K562 (cell line): ENCODE data around the gene PRKAG2. TPM values are rescaled to one million over a fixed set of nuclear protein-coding genes. Genes with fewer than 3 reads are reported as not detected.

Experiments used
- CHD1 ChIP-seq: fragments of 200-600 bp; sonication (generic); IDR thresholded peaks from one replicate; pipeline ENCODE4 v1.6.1; 2012; ENCODE audit warnings: mild to moderate bottlenecking, moderate library complexity, low read length, inconsistent platforms
- E2F3 ChIP-seq: fragments of 250-450 bp; sonication (Bioruptor Pico); IDR thresholded peaks from 2 replicates; pipeline ENCODE4 v1.4.0; 2020; ENCODE audit warnings: mild to moderate bottlenecking
- IRF2 ChIP-seq: sonication (generic); formaldehyde crosslinking; IDR thresholded peaks from 2 replicates; pipeline ENCODE4 v1.8.1; 2022; ENCODE audit warnings: mild to moderate bottlenecking, missing genetic modification reagents
- RHOXF2B ChIP-seq: fragments of 250-450 bp; sonication (Bioruptor Pico); conservative IDR thresholded peaks from 2 replicates; pipeline ENCODE4 v1.5.1; 2021
- SAFB ChIP-seq: fragments of 200-400 bp; formaldehyde crosslinking; IDR thresholded peaks from 2 replicates; pipeline ENCODE4 v1.6.1; 2017; ENCODE audit warnings: low read depth, low read length, borderline replicate concordance
- SMARCA4 ChIP-seq: fragments of 450-650 bp; IDR thresholded peaks from 2 replicates; pipeline ENCODE4 v1.6.1; 2016
- SMARCE1 ChIP-seq: fragments of 450-650 bp; IDR thresholded peaks from 2 replicates; pipeline ENCODE4 v1.7.1; 2016; ENCODE audit warnings: mild to moderate bottlenecking
- ZNF316 ChIP-seq: fragments of 450-650 bp; IDR thresholded peaks from 2 replicates; pipeline ENCODE4 v1.6.1; 2016
- polyA plus RNA-seq, 8 experiments: library from polyadenylated mRNA; depleted of rRNA in 4 of 8; stranded (reverse) in 5 of 8; unstranded in 3 of 8; fragments of >200 nt; fragmentation: Nextera tagmentation in 2 of 8; fragmentation: Illumina TruSeq in 1 of 8; extraction: Ambion mirVana in 2 of 8; extraction: Trizol in 1 of 8; gene quantifications; 2 replicates each; pipeline versions ENCODE4 v1.2.1 to v1.2.3, GENCODE V29; 2011 to 2014; ENCODE audit warnings: inconsistent platforms in 1 of 8, missing spikeins in 1 of 8
- total RNA-seq, 7 experiments: library from RNA; depleted of rRNA in 6 of 7; stranded (reverse); fragments of >200 nt in 6 of 7; fragmentation: Illumina TruSeq in 2 of 7; extraction: Trizol in 2 of 7; gene quantifications; 2 replicates each; pipeline versions ENCODE4 v1.2.1 to v1.2.3, GENCODE V29; 2011 to 2021; ENCODE audit warnings: low replicate concordance in 1 of 7
- TF ChIP-seq, protein P1 (sequence below): fragments of 450-650 bp; IDR thresholded peaks from 2 replicates; pipeline ENCODE4 v1.6.1; 2016; ENCODE audit warnings: mild to moderate bottlenecking, moderate library complexity
- TF ChIP-seq, protein P2 (sequence below), 3 experiments: IDR thresholded peaks in 2 of 3; conservative IDR thresholded peaks in 1 of 3; 2 replicates each; pipeline ENCODE4 v1.5.1; 2011 to 2012; ENCODE audit warnings: low read length in 3 of 3, mild to moderate bottlenecking in 3 of 3, control low read depth in 2 of 3, improper control_type of control experiment in 1 of 3, inconsistent platforms in 1 of 3, low read depth in 1 of 3, mixed read lengths in 1 of 3, moderate library complexity in 1 of 3; ENCODE audit not compliant: insufficient read depth in 2 of 3
- TF ChIP-seq, protein P3 (sequence below): fragments of 250-450 bp; sonication (Bioruptor Pico); IDR thresholded peaks from 2 replicates; pipeline ENCODE4 v1.8.0; 2021; ENCODE audit warnings: borderline replicate concordance, mild to moderate bottlenecking, moderate library complexity; ENCODE audit not compliant: poor library complexity, severe bottlenecking
- TF ChIP-seq, protein P4 (sequence below): fragments of 250-450 bp; sonication (Bioruptor Pico); IDR thresholded peaks from 2 replicates; pipeline ENCODE4 v1.9.0; 2021; ENCODE audit warnings: mild to moderate bottlenecking, inconsistent platforms

PRKAG2 gene
- total and polyA plus RNA-seq, 9 of the 15 experiments (the other 6 are each of a cell fraction or from before 2014, with no cell fraction given) = 0.99 to 5.6 (median 3.3) TPM

DNA sequence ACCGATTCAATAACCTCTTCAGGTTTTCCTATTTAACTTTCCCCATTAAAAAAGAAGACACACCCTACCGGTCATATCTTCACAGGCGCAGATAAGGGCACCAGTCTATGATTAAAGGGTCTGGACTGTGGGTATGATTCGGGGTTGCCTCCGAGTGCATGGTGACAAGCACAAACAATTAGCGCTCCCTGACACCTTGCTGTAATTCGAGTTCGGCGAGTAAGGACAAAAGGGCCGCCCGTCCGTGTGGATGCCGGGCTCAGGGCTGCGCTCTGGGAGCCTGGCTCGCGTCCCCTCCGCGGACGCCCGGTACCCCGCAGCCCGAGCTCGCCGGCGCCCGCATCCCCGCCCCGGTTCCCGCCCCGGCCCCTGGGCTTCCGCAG, 245.4 kb downstream of the PRKAG2 start (continued):
- TF ChIP-seq, protein P1, sequence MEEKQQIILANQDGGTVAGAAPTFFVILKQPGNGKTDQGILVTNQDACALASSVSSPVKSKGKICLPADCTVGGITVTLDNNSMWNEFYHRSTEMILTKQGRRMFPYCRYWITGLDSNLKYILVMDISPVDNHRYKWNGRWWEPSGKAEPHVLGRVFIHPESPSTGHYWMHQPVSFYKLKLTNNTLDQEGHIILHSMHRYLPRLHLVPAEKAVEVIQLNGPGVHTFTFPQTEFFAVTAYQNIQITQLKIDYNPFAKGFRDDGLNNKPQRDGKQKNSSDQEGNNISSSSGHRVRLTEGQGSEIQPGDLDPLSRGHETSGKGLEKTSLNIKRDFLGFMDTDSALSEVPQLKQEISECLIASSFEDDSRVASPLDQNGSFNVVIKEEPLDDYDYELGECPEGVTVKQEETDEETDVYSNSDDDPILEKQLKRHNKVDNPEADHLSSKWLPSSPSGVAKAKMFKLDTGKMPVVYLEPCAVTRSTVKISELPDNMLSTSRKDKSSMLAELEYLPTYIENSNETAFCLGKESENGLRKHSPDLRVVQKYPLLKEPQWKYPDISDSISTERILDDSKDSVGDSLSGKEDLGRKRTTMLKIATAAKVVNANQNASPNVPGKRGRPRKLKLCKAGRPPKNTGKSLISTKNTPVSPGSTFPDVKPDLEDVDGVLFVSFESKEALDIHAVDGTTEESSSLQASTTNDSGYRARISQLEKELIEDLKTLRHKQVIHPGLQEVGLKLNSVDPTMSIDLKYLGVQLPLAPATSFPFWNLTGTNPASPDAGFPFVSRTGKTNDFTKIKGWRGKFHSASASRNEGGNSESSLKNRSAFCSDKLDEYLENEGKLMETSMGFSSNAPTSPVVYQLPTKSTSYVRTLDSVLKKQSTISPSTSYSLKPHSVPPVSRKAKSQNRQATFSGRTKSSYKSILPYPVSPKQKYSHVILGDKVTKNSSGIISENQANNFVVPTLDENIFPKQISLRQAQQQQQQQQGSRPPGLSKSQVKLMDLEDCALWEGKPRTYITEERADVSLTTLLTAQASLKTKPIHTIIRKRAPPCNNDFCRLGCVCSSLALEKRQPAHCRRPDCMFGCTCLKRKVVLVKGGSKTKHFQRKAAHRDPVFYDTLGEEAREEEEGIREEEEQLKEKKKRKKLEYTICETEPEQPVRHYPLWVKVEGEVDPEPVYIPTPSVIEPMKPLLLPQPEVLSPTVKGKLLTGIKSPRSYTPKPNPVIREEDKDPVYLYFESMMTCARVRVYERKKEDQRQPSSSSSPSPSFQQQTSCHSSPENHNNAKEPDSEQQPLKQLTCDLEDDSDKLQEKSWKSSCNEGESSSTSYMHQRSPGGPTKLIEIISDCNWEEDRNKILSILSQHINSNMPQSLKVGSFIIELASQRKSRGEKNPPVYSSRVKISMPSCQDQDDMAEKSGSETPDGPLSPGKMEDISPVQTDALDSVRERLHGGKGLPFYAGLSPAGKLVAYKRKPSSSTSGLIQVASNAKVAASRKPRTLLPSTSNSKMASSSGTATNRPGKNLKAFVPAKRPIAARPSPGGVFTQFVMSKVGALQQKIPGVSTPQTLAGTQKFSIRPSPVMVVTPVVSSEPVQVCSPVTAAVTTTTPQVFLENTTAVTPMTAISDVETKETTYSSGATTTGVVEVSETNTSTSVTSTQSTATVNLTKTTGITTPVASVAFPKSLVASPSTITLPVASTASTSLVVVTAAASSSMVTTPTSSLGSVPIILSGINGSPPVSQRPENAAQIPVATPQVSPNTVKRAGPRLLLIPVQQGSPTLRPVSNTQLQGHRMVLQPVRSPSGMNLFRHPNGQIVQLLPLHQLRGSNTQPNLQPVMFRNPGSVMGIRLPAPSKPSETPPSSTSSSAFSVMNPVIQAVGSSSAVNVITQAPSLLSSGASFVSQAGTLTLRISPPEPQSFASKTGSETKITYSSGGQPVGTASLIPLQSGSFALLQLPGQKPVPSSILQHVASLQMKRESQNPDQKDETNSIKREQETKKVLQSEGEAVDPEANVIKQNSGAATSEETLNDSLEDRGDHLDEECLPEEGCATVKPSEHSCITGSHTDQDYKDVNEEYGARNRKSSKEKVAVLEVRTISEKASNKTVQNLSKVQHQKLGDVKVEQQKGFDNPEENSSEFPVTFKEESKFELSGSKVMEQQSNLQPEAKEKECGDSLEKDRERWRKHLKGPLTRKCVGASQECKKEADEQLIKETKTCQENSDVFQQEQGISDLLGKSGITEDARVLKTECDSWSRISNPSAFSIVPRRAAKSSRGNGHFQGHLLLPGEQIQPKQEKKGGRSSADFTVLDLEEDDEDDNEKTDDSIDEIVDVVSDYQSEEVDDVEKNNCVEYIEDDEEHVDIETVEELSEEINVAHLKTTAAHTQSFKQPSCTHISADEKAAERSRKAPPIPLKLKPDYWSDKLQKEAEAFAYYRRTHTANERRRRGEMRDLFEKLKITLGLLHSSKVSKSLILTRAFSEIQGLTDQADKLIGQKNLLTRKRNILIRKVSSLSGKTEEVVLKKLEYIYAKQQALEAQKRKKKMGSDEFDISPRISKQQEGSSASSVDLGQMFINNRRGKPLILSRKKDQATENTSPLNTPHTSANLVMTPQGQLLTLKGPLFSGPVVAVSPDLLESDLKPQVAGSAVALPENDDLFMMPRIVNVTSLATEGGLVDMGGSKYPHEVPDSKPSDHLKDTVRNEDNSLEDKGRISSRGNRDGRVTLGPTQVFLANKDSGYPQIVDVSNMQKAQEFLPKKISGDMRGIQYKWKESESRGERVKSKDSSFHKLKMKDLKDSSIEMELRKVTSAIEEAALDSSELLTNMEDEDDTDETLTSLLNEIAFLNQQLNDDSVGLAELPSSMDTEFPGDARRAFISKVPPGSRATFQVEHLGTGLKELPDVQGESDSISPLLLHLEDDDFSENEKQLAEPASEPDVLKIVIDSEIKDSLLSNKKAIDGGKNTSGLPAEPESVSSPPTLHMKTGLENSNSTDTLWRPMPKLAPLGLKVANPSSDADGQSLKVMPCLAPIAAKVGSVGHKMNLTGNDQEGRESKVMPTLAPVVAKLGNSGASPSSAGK = no peak
- 0 out of 2 replicates have a peak, but pooled peaks have one; percentile 42 for TF ChIP-seq SMARCE1
- TF ChIP-seq IRF2 = no peak
- TF ChIP-seq, protein P2, sequence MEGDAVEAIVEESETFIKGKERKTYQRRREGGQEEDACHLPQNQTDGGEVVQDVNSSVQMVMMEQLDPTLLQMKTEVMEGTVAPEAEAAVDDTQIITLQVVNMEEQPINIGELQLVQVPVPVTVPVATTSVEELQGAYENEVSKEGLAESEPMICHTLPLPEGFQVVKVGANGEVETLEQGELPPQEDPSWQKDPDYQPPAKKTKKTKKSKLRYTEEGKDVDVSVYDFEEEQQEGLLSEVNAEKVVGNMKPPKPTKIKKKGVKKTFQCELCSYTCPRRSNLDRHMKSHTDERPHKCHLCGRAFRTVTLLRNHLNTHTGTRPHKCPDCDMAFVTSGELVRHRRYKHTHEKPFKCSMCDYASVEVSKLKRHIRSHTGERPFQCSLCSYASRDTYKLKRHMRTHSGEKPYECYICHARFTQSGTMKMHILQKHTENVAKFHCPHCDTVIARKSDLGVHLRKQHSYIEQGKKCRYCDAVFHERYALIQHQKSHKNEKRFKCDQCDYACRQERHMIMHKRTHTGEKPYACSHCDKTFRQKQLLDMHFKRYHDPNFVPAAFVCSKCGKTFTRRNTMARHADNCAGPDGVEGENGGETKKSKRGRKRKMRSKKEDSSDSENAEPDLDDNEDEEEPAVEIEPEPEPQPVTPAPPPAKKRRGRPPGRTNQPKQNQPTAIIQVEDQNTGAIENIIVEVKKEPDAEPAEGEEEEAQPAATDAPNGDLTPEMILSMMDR (IDR thresholded peaks at IDR 0.05 in 2 of 3, conservative IDR thresholded peaks at IDR 0.05 in 1 of 3; ENCODE audit: insufficient read depth in 2 of 3, low read depth in 1 of 3, low read length in 3 of 3) = 0 out of 6 replicates have a peak, but pooled peaks of 1 of the 3 experiments have one; percentile 9
- TF ChIP-seq, protein P3, sequence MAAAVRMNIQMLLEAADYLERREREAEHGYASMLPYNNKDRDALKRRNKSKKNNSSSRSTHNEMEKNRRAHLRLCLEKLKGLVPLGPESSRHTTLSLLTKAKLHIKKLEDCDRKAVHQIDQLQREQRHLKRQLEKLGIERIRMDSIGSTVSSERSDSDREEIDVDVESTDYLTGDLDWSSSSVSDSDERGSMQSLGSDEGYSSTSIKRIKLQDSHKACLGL (CRISPR knock-in tag) = no peak
- TF ChIP-seq RHOXF2B = no peak
- 0 out of 2 replicates have a peak, but pooled peaks have one; percentile 23 for TF ChIP-seq SMARCA4
- peak; percentile 83 for TF ChIP-seq CHD1
- TF ChIP-seq, protein P4, sequence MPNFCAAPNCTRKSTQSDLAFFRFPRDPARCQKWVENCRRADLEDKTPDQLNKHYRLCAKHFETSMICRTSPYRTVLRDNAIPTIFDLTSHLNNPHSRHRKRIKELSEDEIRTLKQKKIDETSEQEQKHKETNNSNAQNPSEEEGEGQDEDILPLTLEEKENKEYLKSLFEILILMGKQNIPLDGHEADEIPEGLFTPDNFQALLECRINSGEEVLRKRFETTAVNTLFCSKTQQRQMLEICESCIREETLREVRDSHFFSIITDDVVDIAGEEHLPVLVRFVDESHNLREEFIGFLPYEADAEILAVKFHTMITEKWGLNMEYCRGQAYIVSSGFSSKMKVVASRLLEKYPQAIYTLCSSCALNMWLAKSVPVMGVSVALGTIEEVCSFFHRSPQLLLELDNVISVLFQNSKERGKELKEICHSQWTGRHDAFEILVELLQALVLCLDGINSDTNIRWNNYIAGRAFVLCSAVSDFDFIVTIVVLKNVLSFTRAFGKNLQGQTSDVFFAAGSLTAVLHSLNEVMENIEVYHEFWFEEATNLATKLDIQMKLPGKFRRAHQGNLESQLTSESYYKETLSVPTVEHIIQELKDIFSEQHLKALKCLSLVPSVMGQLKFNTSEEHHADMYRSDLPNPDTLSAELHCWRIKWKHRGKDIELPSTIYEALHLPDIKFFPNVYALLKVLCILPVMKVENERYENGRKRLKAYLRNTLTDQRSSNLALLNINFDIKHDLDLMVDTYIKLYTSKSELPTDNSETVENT (CRISPR knock-in tag) = 0 out of 2 replicates have a peak, but pooled peaks have one; percentile 1
- no peak for TF ChIP-seq ZNF316
- no peak for TF ChIP-seq SAFB
- 0 out of 2 replicates have a peak, but pooled peaks have one; percentile 43 for TF ChIP-seq E2F3
